Measurements from ENCODE around the gene GOSR1.
"Not testable (repeated sequence)": the region's sequence is repeated elsewhere in the genome, so short reads cannot be mapped to it uniquely, and the experiment has no call there.

Gene GOSR1

DNA sequence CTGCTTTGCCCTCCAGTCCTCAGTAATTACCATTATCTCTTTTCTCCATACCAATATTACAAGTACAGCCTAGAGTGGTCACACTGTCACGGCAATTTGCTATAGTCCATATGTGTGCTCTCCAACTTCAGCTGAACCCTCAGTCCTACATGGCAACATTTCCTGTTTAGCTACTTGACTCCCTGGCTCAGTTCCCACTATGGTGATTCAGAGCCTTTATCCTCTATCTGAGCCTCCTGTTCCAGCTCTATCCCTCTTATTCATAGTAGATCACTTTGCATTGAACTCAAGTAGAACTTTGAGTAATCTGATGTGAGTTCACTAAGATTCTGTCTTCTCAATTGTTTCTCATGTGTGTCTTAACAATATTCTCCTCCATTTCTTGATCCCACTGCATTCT is 43.7 kb upstream of the GOSR1 start:
- no peaks in the 10 kb centered on the region for H3K27me3 ChIP-seq (ENCODE audit: insufficient read depth, poor library complexity, severe bottlenecking)
- TF ChIP-seq GABPA (IDR thresholded peaks at IDR 0.05; ENCODE audit: low read depth) = no peak
- TF ChIP-seq, protein P1, sequence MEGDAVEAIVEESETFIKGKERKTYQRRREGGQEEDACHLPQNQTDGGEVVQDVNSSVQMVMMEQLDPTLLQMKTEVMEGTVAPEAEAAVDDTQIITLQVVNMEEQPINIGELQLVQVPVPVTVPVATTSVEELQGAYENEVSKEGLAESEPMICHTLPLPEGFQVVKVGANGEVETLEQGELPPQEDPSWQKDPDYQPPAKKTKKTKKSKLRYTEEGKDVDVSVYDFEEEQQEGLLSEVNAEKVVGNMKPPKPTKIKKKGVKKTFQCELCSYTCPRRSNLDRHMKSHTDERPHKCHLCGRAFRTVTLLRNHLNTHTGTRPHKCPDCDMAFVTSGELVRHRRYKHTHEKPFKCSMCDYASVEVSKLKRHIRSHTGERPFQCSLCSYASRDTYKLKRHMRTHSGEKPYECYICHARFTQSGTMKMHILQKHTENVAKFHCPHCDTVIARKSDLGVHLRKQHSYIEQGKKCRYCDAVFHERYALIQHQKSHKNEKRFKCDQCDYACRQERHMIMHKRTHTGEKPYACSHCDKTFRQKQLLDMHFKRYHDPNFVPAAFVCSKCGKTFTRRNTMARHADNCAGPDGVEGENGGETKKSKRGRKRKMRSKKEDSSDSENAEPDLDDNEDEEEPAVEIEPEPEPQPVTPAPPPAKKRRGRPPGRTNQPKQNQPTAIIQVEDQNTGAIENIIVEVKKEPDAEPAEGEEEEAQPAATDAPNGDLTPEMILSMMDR (IDR thresholded peaks at IDR 0.05; ENCODE audit: insufficient read depth, low read length) = no peak
- no peak for TF ChIP-seq SPI1 (IDR thresholded peaks at IDR 0.05; ENCODE audit: borderline replicate concordance, low read depth)
- TF ChIP-seq, protein P2, sequence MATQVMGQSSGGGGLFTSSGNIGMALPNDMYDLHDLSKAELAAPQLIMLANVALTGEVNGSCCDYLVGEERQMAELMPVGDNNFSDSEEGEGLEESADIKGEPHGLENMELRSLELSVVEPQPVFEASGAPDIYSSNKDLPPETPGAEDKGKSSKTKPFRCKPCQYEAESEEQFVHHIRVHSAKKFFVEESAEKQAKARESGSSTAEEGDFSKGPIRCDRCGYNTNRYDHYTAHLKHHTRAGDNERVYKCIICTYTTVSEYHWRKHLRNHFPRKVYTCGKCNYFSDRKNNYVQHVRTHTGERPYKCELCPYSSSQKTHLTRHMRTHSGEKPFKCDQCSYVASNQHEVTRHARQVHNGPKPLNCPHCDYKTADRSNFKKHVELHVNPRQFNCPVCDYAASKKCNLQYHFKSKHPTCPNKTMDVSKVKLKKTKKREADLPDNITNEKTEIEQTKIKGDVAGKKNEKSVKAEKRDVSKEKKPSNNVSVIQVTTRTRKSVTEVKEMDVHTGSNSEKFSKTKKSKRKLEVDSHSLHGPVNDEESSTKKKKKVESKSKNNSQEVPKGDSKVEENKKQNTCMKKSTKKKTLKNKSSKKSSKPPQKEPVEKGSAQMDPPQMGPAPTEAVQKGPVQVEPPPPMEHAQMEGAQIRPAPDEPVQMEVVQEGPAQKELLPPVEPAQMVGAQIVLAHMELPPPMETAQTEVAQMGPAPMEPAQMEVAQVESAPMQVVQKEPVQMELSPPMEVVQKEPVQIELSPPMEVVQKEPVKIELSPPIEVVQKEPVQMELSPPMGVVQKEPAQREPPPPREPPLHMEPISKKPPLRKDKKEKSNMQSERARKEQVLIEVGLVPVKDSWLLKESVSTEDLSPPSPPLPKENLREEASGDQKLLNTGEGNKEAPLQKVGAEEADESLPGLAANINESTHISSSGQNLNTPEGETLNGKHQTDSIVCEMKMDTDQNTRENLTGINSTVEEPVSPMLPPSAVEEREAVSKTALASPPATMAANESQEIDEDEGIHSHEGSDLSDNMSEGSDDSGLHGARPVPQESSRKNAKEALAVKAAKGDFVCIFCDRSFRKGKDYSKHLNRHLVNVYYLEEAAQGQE (IDR thresholded peaks at IDR 0.05; ENCODE audit: insufficient replicate concordance, low read depth) = no peak
- TF ChIP-seq POLR2AphosphoS5 (IDR thresholded peaks at IDR 0.05; ENCODE audit: low read depth) = no peak
- no peak overlapping the region for H3K4me3 ChIP-seq (replicated peaks; ENCODE audit: insufficient read depth, low read length)
- DNase-seq (ENCODE audit: low read depth in 1 of 2, low spot score in 1 of 2) = peak in 1 of 2 experiments; percentile 31
- H3K27ac ChIP-seq (replicated peaks) = no peak overlapping the region; the same call in 1 of the 2 replicates

DNA sequence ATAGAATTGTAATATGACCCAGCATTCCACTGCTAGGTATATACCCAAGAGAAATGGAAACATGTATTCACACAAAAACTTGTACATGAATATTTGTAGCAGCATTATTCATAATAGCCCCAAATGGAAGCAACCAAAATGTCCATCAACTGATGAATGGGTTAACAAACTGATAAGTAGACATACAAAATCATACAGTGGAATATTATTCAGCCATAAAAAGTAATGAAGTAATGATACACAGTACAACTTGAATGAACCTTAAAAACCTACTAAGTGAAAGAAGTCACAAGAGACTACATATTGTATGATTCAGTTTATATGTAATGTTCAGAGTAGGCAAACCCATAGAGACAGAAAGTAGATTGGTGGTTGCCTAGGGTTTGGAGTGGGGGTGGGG is 40.5 kb upstream of the GOSR1 start:
- Histone ChIP-seq H3K27me3 (ENCODE audit: insufficient read depth, poor library complexity, severe bottlenecking) (no peaks in the 10 kb centered on the region), H3K27ac (replicated peaks) (no peak overlapping the region), H3K4me3 (replicated peaks; ENCODE audit: insufficient read depth, low read length) (no peak overlapping the region)
- no peak for DNase-seq (ENCODE audit: low read depth in 1 of 2, low spot score in 1 of 2)
- TF ChIP-seq SPI1 (IDR thresholded peaks at IDR 0.05; ENCODE audit: borderline replicate concordance, low read depth) = no peak

DNA sequence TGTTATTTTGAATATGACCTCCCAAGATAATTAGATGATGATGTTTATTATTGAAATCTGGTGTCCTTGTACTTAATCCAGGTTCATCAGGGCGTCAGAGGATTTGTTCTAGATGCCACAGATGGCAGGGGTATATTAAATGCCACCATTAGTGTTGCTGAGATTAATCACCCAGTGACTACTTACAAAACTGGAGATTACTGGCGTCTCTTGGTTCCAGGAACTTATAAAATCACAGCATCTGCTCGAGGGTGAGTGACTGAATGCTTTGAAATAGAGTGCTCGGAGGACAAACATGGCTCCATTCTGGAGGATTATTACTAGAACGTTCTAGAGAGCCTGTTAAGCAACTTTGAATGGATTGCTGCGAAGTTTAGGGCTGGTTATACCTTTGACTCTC is 33.5 kb upstream of the GOSR1 start:
- no peak for TF ChIP-seq GABPA (IDR thresholded peaks at IDR 0.05; ENCODE audit: low read depth)
- no peak for TF ChIP-seq SPI1 (IDR thresholded peaks at IDR 0.05; ENCODE audit: borderline replicate concordance, low read depth)
- TF ChIP-seq, protein P1 (IDR thresholded peaks at IDR 0.05; ENCODE audit: insufficient read depth, low read length) = no peak
- TF ChIP-seq, protein P2 (IDR thresholded peaks at IDR 0.05; ENCODE audit: insufficient replicate concordance, low read depth) = no peak
- TF ChIP-seq POLR2AphosphoS5 (IDR thresholded peaks at IDR 0.05; ENCODE audit: low read depth) = no peak
- Histone ChIP-seq H3K27me3 (ENCODE audit: insufficient read depth, poor library complexity, severe bottlenecking) (no peaks in the 10 kb centered on the region), H3K4me3 (replicated peaks; ENCODE audit: insufficient read depth, low read length) (no peak overlapping the region), H3K27ac (replicated peaks) (no peak overlapping the region)
- DNase-seq (ENCODE audit: low read depth in 1 of 2, low spot score in 1 of 2) = no peak

DNA sequence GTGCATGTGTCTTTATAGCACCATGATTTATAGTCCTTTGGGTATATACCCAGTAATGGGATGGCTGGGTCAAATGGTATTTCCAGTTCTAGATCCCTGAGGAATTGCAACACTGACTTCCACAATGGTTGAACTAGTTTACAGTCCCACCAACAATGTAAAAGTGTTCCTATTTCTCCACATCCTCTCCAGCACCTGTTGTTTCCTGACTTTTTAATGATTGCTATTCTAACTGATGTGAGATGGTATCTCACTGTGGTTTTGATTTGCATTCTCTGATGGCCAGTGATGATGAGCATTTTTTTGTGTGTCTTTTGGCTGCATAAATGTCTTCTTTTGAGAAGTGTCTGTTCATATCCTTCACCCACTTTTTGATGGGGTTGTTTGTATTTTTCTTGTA is 30.6 kb upstream of the GOSR1 start:
- not testable (repeated sequence) for DNase-seq (ENCODE audit: low read depth in 1 of 2, low spot score in 1 of 2); H3K27me3 ChIP-seq (ENCODE audit: insufficient read depth, poor library complexity, severe bottlenecking); H3K27ac ChIP-seq (replicated peaks); H3K4me3 ChIP-seq (replicated peaks; ENCODE audit: insufficient read depth, low read length)

DNA sequence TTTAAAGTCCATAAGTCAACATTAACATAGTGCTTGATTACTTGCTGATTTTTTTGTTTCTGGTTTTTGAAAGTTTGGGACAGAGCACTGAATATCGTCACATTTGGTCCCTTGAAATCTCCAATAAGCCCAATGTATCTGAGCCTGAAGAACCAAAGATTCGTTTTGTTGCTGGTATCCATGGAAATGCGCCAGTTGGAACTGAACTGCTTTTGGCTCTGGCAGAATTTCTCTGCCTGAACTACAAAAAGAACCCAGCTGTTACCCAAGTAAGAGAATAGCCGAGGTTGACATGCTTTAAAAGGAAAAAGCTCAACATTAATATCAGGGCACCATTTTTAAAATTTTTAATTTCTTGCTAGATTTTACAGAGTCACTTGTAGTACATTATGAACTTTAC is 27.7 kb upstream of the GOSR1 start:
- H3K27ac ChIP-seq (replicated peaks) = no peak overlapping the region
- H3K4me3 ChIP-seq (replicated peaks; ENCODE audit: insufficient read depth, low read length) = no peak overlapping the region
- H3K27me3 ChIP-seq (ENCODE audit: insufficient read depth, poor library complexity, severe bottlenecking) = no peaks in the 10 kb centered on the region
- no peak for DNase-seq (ENCODE audit: low read depth in 1 of 2, low spot score in 1 of 2)
- TF ChIP-seq POLR2AphosphoS5 (IDR thresholded peaks at IDR 0.05; ENCODE audit: low read depth) (no peak), SPI1 (IDR thresholded peaks at IDR 0.05; ENCODE audit: borderline replicate concordance, low read depth) (no peak), GABPA (IDR thresholded peaks at IDR 0.05; ENCODE audit: low read depth) (no peak)
- TF ChIP-seq, protein P2 (IDR thresholded peaks at IDR 0.05; ENCODE audit: insufficient replicate concordance, low read depth) = no peak
- TF ChIP-seq, protein P1 (IDR thresholded peaks at IDR 0.05; ENCODE audit: insufficient read depth, low read length) = no peak
